NB4 (cell line): ENCODE data around the gene ACBD4.

Source experiments
- CTCF ChIP-seq: IDR thresholded peaks from one replicate; pipeline ENCODE4 v1.5.1; 2012; ENCODE audit warnings: low read depth, low read length
- MAX ChIP-seq: IDR thresholded peaks from 2 replicates; pipeline ENCODE4 v1.6.1; 2011; ENCODE audit warnings: low read depth, low read length
- POLR2A ChIP-seq: IDR thresholded peaks from 2 replicates; pipeline ENCODE4 v1.6.1; 2011; ENCODE audit warnings: mild to moderate bottlenecking; ENCODE audit not compliant: insufficient read length; ENCODE audit errors: extremely low read depth

GRCh38 chr17:45177563-45177962 lies 42.1 kb downstream of the ACBD4 start:
- no peak for TF ChIP-seq CTCF
- no peak for TF ChIP-seq POLR2A
- no peak for TF ChIP-seq MAX
